Activated B cell treated with CpG ODN at 0.5 μM for 24 hours (primary cell): ENCODE measurements around the gene ZNF652. TPM values are rescaled to one million over a fixed set of nuclear protein-coding genes. Genes with fewer than 3 reads are reported as not detected.

Experiments
- ATAC-seq: fragments of 200-7000 bp; cut with Tn5 transposase; one replicate; pipeline ENCODE4 v1.10.0; 2021; ENCODE audit warnings: low read depth, mild to moderate bottlenecking, moderate library complexity
- CTCF ChIA-PET: fragments of 350-600 bp; sonication (Branson Sonifier 250); formaldehyde crosslinking; loops from one replicate; lab custom pipeline; 2021; ENCODE audit warnings: antibody characterized with exemption; lab: Charles Lee
- POLR2A ChIA-PET: fragments of 350-600 bp; sonication (Branson Sonifier 250); formaldehyde crosslinking; loops from one replicate; lab custom pipeline; 2021; ENCODE audit warnings: antibody characterized with exemption; lab: Charles Lee
- DNase-seq: peaks from one replicate; pipeline ENCODE4 v3.0.0; 2022
- H3K27ac Mint-ChIP-seq: one replicate; pipeline ENCODE4 v1.8.0; 2020; ENCODE audit warnings: mixed read lengths
- H3K27me3 Mint-ChIP-seq: one replicate; pipeline ENCODE4 v1.8.0; 2021; ENCODE audit warnings: mixed read lengths
- H3K36me3 Mint-ChIP-seq: one replicate; pipeline ENCODE4 v1.8.0; 2021; ENCODE audit warnings: low read depth, mixed read lengths
- H3K4me1 Mint-ChIP-seq: one replicate; pipeline ENCODE4 v1.8.0; 2021; ENCODE audit warnings: mixed read lengths
- H3K4me3 Mint-ChIP-seq: one replicate; pipeline ENCODE4 v1.8.0; 2020; ENCODE audit warnings: mild to moderate bottlenecking, mixed read lengths
- H3K9me3 Mint-ChIP-seq: one replicate; pipeline ENCODE4 v1.8.0; 2020; ENCODE audit warnings: mixed read lengths
- CTCF ChIP-seq: fragments of 200-600 bp; IDR thresholded peaks from one replicate; pipeline ENCODE4 v1.8.0; 2022; ENCODE audit warnings: antibody characterized with exemption, mild to moderate bottlenecking
- intact Hi-C: fragments of 100-400 bp; cut with micrococcal nuclease; formaldehyde crosslinking; loops from one replicate; pipeline ENCODE4 v1.15.1; 2024
- total RNA-seq: library from RNA; stranded (reverse); gene quantifications from 2 replicates; pipeline ENCODE4 v1.2.3, GENCODE V29; 2022

ZNF652 gene
- total RNA-seq, 1 donor from 2014 or later, result 40.6 TPM

- TF ChIP-seq CTCF, result no peak
- CTCF ChIA-PET, result interaction anchor here (0.9 to 4.8 kb wide), 2 partner anchors 23 to 54 kb away, joined by 3 to 19 read pairs; no protein-coding TSS in a partner anchor
- ATAC-seq, result no peak
- Mint-ChIP-seq H3K4me3 (no peak overlapping the region), H3K27ac (peak overlapping the region; percentile 55), H3K36me3 (peaks cover 8% of the 10 kb centered on the region), H3K4me1 (peaks cover 63% of the 10 kb centered on the region), H3K9me3 (no peaks in the 10 kb centered on the region), H3K27me3 (no peaks in the 10 kb centered on the region)
- POLR2A ChIA-PET, result interaction anchor here (0.8 to 1.0 kb wide), 2 partner anchors 22 to 387 kb away, joined by 3 to 4 read pairs; partner anchors contain the start of gene ZNF652
- DNase-seq, result no peak
- intact Hi-C loops, result no loop called here
These were observed 22.7 kb downstream of the ZNF652 start for GRCh38 chr17:49339354-49339753.

GRCh38 chr17:49338883-49339282 lies 23.2 kb downstream of the ZNF652 start:
- H3K36me3 Mint-ChIP-seq, result peaks cover 9% of the 10 kb centered on the region
- peaks cover 66% of the 10 kb centered on the region for H3K4me1 Mint-ChIP-seq
- peak overlapping the region; percentile 59 for H3K27ac Mint-ChIP-seq
- DNase-seq (no peak), ATAC-seq (no peak)
- no peaks in the 10 kb centered on the region for H3K9me3 Mint-ChIP-seq
- ChIA-PET CTCF (interaction anchor here (0.9 kb wide), 1 partner anchor 55 kb away, joined by 3 read pairs; no protein-coding TSS in a partner anchor), POLR2A (interaction anchor here (0.6 to 1.0 kb wide), 3 partner anchors 9 to 387 kb away, joined by 3 to 4 read pairs (median 4); partner anchors contain the start of gene ZNF652)
- intact Hi-C loops, result no loop called here
- no peak overlapping the region for H3K4me3 Mint-ChIP-seq
- H3K27me3 Mint-ChIP-seq, result no peaks in the 10 kb centered on the region
- no peak for TF ChIP-seq CTCF

DNA sequence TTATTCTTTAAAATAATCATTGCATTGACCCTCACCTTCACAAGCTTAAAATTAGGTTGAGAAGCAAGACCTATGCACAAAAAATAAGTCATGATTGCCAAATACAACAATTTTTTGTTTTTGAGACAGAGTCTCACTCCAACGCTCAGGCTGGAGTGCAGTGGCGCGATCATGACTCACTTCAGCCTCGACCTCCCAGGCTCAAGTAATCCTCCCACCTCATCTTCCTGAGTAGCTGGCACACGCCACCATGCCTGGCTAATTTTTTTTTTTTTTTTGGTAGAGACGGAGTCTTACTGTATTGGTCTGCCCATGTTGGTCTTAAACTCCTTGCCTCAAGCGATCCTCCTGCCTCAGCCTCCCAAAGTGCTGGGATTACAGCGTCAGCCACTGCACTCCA lies 24.2 kb downstream of the ZNF652 start:
- Mint-ChIP-seq H3K36me3 (peaks cover 9% of the 10 kb centered on the region), H3K4me3 (no peak overlapping the region), H3K9me3 (no peaks in the 10 kb centered on the region), H3K27ac (no peak overlapping the region), H3K4me1 (peaks cover 63% of the 10 kb centered on the region), H3K27me3 (no peaks in the 10 kb centered on the region)
- intact Hi-C loops, result no loop called here
- POLR2A ChIA-PET, result interaction anchor here (0.9 to 1.1 kb wide), 2 partner anchors 9 to 16 kb away, joined by 3 to 4 read pairs; no protein-coding TSS in a partner anchor
- ATAC-seq, result no peak
- TF ChIP-seq CTCF, result no peak
- no peak for DNase-seq
- CTCF ChIA-PET, result no interaction called here

DNA sequence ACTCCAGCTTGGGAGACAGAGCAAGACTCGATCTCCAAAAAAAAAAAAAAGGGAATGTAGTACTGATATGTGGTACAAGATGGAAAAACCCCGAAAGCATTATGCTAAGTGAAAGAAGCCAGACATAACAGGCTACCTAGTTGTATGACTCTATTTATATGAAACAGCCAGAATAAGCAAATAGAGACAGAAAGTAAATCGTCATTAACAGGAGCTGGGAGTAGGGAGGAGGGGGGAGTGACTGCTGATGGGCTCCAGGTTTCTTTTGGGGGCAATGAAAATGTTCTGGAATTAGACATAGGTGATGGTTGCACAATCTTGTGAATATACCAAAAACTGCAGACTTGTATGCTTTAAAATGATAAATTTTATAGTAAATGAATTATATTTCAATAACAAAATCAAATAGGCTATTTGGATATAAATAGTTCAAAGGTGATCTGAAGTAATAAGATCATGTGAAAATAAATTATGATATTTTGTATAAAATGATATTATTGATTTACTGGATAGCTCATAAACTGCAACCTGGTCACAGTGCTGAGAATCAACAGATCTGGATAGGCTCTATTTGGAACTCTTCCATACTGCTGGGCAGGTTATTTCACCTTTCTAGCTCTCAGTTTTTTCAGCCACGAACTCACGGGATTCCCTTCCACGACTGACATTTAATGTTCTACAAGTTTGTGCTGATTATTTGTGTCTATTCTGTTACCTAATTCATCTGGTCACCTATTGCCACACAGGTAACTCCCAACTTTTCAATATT lies 27.1 kb downstream of the ZNF652 start:
- ATAC-seq, result no peak
- Mint-ChIP-seq H3K27ac (no peak overlapping the region), H3K4me1 (peaks cover 40% of the 10 kb centered on the region), H3K4me3 (no peak overlapping the region), H3K27me3 (no peaks in the 10 kb centered on the region), H3K9me3 (no peaks in the 10 kb centered on the region), H3K36me3 (peaks cover 9% of the 10 kb centered on the region)
- no peak for TF ChIP-seq CTCF
- intact Hi-C loops, result no loop called here
- ChIA-PET CTCF (interaction anchor here (2.0 kb wide), 1 partner anchor 19 kb away, joined by 8 read pairs; no protein-coding TSS in a partner anchor), POLR2A (interaction anchor here (0.6 kb wide), 1 partner anchor 66 kb away, joined by 3 read pairs; no protein-coding TSS in a partner anchor)
- no peak for DNase-seq

- ChIA-PET CTCF (no interaction called here), POLR2A (no interaction called here)
- H3K4me3 Mint-ChIP-seq, result no peak overlapping the region
- intact Hi-C loops, result no loop called here
- H3K27me3 Mint-ChIP-seq, result no peaks in the 10 kb centered on the region
- ATAC-seq (no peak), DNase-seq (no peak)
- peaks cover 39% of the 10 kb centered on the region for H3K4me1 Mint-ChIP-seq
- TF ChIP-seq CTCF, result no peak
- H3K9me3 Mint-ChIP-seq, result no peaks in the 10 kb centered on the region
- no peak overlapping the region for H3K27ac Mint-ChIP-seq
- H3K36me3 Mint-ChIP-seq, result peaks cover 8% of the 10 kb centered on the region
These were observed 28.2 kb downstream of the ZNF652 start for GRCh38 chr17:49333804-49334203.
